Activated naive CD4-positive, alpha-beta T cell treated with anti-CD3 and anti-CD28 coated beads, Interleukin-2, amount 10 ng/mL, durations not matched to agents 7 days and 5 days (primary cell): ENCODE data around the gene MYLK2.
A peak's percentile ranks its signal among the peaks of the same experiment; 100 is the strongest.

Experiments used
- CTCF ChIA-PET: fragments of 350-600 bp; sonication (Branson Sonifier 250); formaldehyde crosslinking; loops from one replicate; lab custom pipeline; 2021; ENCODE audit warnings: antibody characterized with exemption; lab: Charles Lee
- DNase-seq: peaks from one replicate; pipeline ENCODE4 v3.0.0-alpha.2; 2020
- H3K27ac Mint-ChIP-seq: one replicate; pipeline ENCODE4 v1.8.0; 2021; ENCODE audit warnings: mild to moderate bottlenecking, moderate library complexity, mixed read lengths
- H3K27me3 Mint-ChIP-seq: one replicate; pipeline ENCODE4 v1.8.0; 2021; ENCODE audit warnings: mild to moderate bottlenecking, mixed read lengths
- H3K36me3 Mint-ChIP-seq: one replicate; pipeline ENCODE4 v1.8.0; 2021; ENCODE audit warnings: mixed read lengths
- H3K4me1 Mint-ChIP-seq: one replicate; pipeline ENCODE4 v1.8.0; 2021; ENCODE audit warnings: mixed read lengths
- H3K4me3 Mint-ChIP-seq: one replicate; pipeline ENCODE4 v1.8.0; 2021; ENCODE audit warnings: mild to moderate bottlenecking, moderate library complexity, mixed read lengths
- H3K9me3 Mint-ChIP-seq: one replicate; pipeline ENCODE4 v1.8.0; 2021; ENCODE audit warnings: mixed read lengths

The MYLK2 gene

GRCh38 chr20:31843288-31843687 is 24.1 kb downstream of the MYLK2 start:
- CTCF ChIA-PET, result interaction anchor here (2.1 to 5.8 kb wide), 2 partner anchors 12 to 21 kb away, joined by 9 to 51 read pairs; no protein-coding TSS in a partner anchor

GRCh38 chr20:31843881-31844280 is 24.7 kb downstream of the MYLK2 start:
- no peaks in the 10 kb centered on the region for H3K9me3 Mint-ChIP-seq
- DNase-seq, result no peak
- no peaks in the 10 kb centered on the region for H3K4me1 Mint-ChIP-seq
- CTCF ChIA-PET, result interaction anchor here (1.0 to 5.8 kb wide), 3 partner anchors 11 to 22 kb away, joined by 3 to 51 read pairs (median 9); no protein-coding TSS in a partner anchor
- no peak overlapping the region for H3K4me3 Mint-ChIP-seq
- peaks cover 30% of the 10 kb centered on the region for H3K27me3 Mint-ChIP-seq
- no peaks in the 10 kb centered on the region for H3K36me3 Mint-ChIP-seq
- H3K27ac Mint-ChIP-seq, result no peak overlapping the region

More at GRCh38 chr20:31843288-31843687, 24.1 kb downstream of the MYLK2 start:
- Mint-ChIP-seq H3K9me3 (no peaks in the 10 kb centered on the region), H3K27me3 (peaks cover 24% of the 10 kb centered on the region), H3K27ac (no peak overlapping the region), H3K4me1 (no peaks in the 10 kb centered on the region), H3K36me3 (no peaks in the 10 kb centered on the region), H3K4me3 (no peak overlapping the region)
- no peak for DNase-seq

- CTCF ChIA-PET, result interaction anchor here (1.0 to 5.8 kb wide), 5 partner anchors 10 to 246 kb away, joined by 3 to 51 read pairs (median 4); no protein-coding TSS in a partner anchor
- no peak overlapping the region for H3K4me3 Mint-ChIP-seq
- no peaks in the 10 kb centered on the region for H3K4me1 Mint-ChIP-seq
- no peak for DNase-seq
- no peaks in the 10 kb centered on the region for H3K36me3 Mint-ChIP-seq
- H3K27me3 Mint-ChIP-seq, result peaks cover 39% of the 10 kb centered on the region
- no peak overlapping the region for H3K27ac Mint-ChIP-seq
- H3K9me3 Mint-ChIP-seq, result no peaks in the 10 kb centered on the region
These were observed 25.7 kb downstream of the MYLK2 start for GRCh38 chr20:31844737-31845299.

- H3K27ac Mint-ChIP-seq, result no peak within 1 kb of the TSS
- no peak for DNase-seq
- no peaks in the 10 kb centered on the region for H3K36me3 Mint-ChIP-seq
- no peak within 1 kb of the TSS for H3K4me3 Mint-ChIP-seq
- H3K27me3 Mint-ChIP-seq, result peaks cover 45% of the 10 kb centered on the region
- H3K9me3 Mint-ChIP-seq, result no peaks in the 10 kb centered on the region
- no peaks in the 10 kb centered on the region for H3K4me1 Mint-ChIP-seq
- CTCF ChIA-PET, result interaction anchor here (1.3 to 5.8 kb wide), 4 partner anchors 10 to 246 kb away, joined by 3 to 51 read pairs (median 6); no protein-coding TSS in a partner anchor
These were observed 26.2 kb downstream of the MYLK2 start, which contains the start of gene FOXS1 for GRCh38 chr20:31845300-31845863. TSS of gene FOXS1 (minus strand) at chr20:31845604. CDS start at chr20:31845542, 62 bp downstream.

- Mint-ChIP-seq H3K4me3 (no peak overlapping the region), H3K27me3 (peaks cover 59% of the 10 kb centered on the region), H3K9me3 (no peaks in the 10 kb centered on the region), H3K36me3 (no peaks in the 10 kb centered on the region), H3K27ac (no peak overlapping the region), H3K4me1 (no peaks in the 10 kb centered on the region)
- DNase-seq, result no peak
- CTCF ChIA-PET, result interaction anchor here (0.9 to 5.8 kb wide), 21 partner anchors 9 to 188 kb away, joined by 3 to 51 read pairs (median 4); partner anchors contain the start of gene XKR7
These were observed 27.6 kb downstream of the MYLK2 start for GRCh38 chr20:31846793-31847138.

- H3K9me3 Mint-ChIP-seq, result no peaks in the 10 kb centered on the region
- CTCF ChIA-PET, result interaction anchor here (1.0 to 5.8 kb wide), 7 partner anchors 7 to 187 kb away, joined by 3 to 51 read pairs (median 8); no protein-coding TSS in a partner anchor
- no peak overlapping the region for H3K4me3 Mint-ChIP-seq
- no peaks in the 10 kb centered on the region for H3K36me3 Mint-ChIP-seq
- no peaks in the 10 kb centered on the region for H3K4me1 Mint-ChIP-seq
- DNase-seq, result no peak
- peak overlapping the region; percentile 13 for H3K27ac Mint-ChIP-seq
- H3K27me3 Mint-ChIP-seq, result peaks cover 67% of the 10 kb centered on the region
These were observed 29.2 kb downstream of the MYLK2 start for GRCh38 chr20:31848088-31848999.

GRCh38 chr20:31849306-31849930 is 30.3 kb downstream of the MYLK2 start:
- H3K9me3 Mint-ChIP-seq, result no peaks in the 10 kb centered on the region
- peaks cover 64% of the 10 kb centered on the region for H3K27me3 Mint-ChIP-seq
- no peak overlapping the region for H3K27ac Mint-ChIP-seq
- no peaks in the 10 kb centered on the region for H3K36me3 Mint-ChIP-seq
- H3K4me3 Mint-ChIP-seq, result no peak overlapping the region
- H3K4me1 Mint-ChIP-seq, result no peaks in the 10 kb centered on the region
- no peak for DNase-seq
- CTCF ChIA-PET, result interaction anchor here (1.0 to 7.2 kb wide), 4 partner anchors 10 to 182 kb away, joined by 5 to 86 read pairs (median 35); no protein-coding TSS in a partner anchor

- CTCF ChIA-PET, result interaction anchor here (0.9 to 7.2 kb wide), 14 partner anchors 9 to 804 kb away, joined by 3 to 86 read pairs (median 4); partner anchors contain the start of gene PDRG1
- H3K4me1 Mint-ChIP-seq, result no peaks in the 10 kb centered on the region
- peaks cover 64% of the 10 kb centered on the region for H3K27me3 Mint-ChIP-seq
- H3K27ac Mint-ChIP-seq, result no peak overlapping the region
- H3K9me3 Mint-ChIP-seq, result no peaks in the 10 kb centered on the region
- DNase-seq, result no peak
- no peaks in the 10 kb centered on the region for H3K36me3 Mint-ChIP-seq
- H3K4me3 Mint-ChIP-seq, result no peak overlapping the region
These were observed 32.2 kb downstream of the MYLK2 start for GRCh38 chr20:31851240-31851955.

GRCh38 chr20:31853481-31853880 is 34.3 kb downstream of the MYLK2 start:
- H3K4me1 Mint-ChIP-seq, result peaks cover 9% of the 10 kb centered on the region
- no peak overlapping the region for H3K27ac Mint-ChIP-seq
- no peak for DNase-seq
- CTCF ChIA-PET, result interaction anchor here (0.5 to 7.2 kb wide), 14 partner anchors 10 to 282 kb away, joined by 3 to 86 read pairs (median 6); partner anchors contain the start of gene PDRG1
- no peaks in the 10 kb centered on the region for H3K9me3 Mint-ChIP-seq
- no peak overlapping the region for H3K4me3 Mint-ChIP-seq
- H3K36me3 Mint-ChIP-seq, result no peaks in the 10 kb centered on the region
- H3K27me3 Mint-ChIP-seq, result peaks cover 45% of the 10 kb centered on the region

GRCh38 chr20:31856516-31856915 is 37.4 kb downstream of the MYLK2 start:
- Mint-ChIP-seq H3K36me3 (no peaks in the 10 kb centered on the region), H3K27ac (no peak overlapping the region), H3K9me3 (no peaks in the 10 kb centered on the region), H3K4me3 (no peak overlapping the region), H3K27me3 (peaks cover 15% of the 10 kb centered on the region), H3K4me1 (peaks cover 23% of the 10 kb centered on the region)
- CTCF ChIA-PET, result interaction anchor here (0.9 to 7.2 kb wide), 7 partner anchors 10 to 235 kb away, joined by 3 to 86 read pairs (median 6); partner anchors contain the start of gene PDRG1
- DNase-seq, result no peak

- no peak overlapping the region for H3K4me3 Mint-ChIP-seq
- CTCF ChIA-PET, result interaction anchor here (0.9 to 1.1 kb wide), 2 partner anchors 12 to 233 kb away, joined by 3 read pairs; no protein-coding TSS in a partner anchor
These were observed 39.0 kb downstream of the MYLK2 start for GRCh38 chr20:31857861-31858759.

GRCh38 chr20:31858760-31859083 is 39.6 kb downstream of the MYLK2 start:
- CTCF ChIA-PET, result interaction anchor here (0.9 to 1.3 kb wide), 2 partner anchors 12 to 36 kb away, joined by 3 to 4 read pairs; no protein-coding TSS in a partner anchor
- DNase-seq, result no peak
- no peak overlapping the region for H3K27ac Mint-ChIP-seq

More at GRCh38 chr20:31857861-31858759, 39.0 kb downstream of the MYLK2 start:
- H3K4me1 Mint-ChIP-seq, result peaks cover 28% of the 10 kb centered on the region
- no peaks in the 10 kb centered on the region for H3K36me3 Mint-ChIP-seq
- H3K27ac Mint-ChIP-seq, result no peak overlapping the region
- DNase-seq, result peak; percentile 58
- H3K9me3 Mint-ChIP-seq, result no peaks in the 10 kb centered on the region
- peaks cover 4% of the 10 kb centered on the region for H3K27me3 Mint-ChIP-seq

More at GRCh38 chr20:31858760-31859083, 39.6 kb downstream of the MYLK2 start:
- Mint-ChIP-seq H3K36me3 (no peaks in the 10 kb centered on the region), H3K4me1 (peaks cover 28% of the 10 kb centered on the region), H3K4me3 (no peak overlapping the region), H3K9me3 (no peaks in the 10 kb centered on the region), H3K27me3 (peaks cover 3% of the 10 kb centered on the region)
